SU-DHL-6 (cell line): ENCODE data around the gene MSL3B.

Experiments used
- EZH2phosphoT487 ChIP-seq: fragments of 200-600 bp; sonication (generic), shearing (Covaris generic); conservative IDR thresholded peaks from 2 replicates; pipeline ENCODE4 v1.6.1; 2018; ENCODE audit warnings: mild to moderate bottlenecking, antibody characterized with exemption, low read length, moderate library complexity, mixed read lengths
- TF ChIP-seq, protein P1 (sequence below): fragments of 200-600 bp; sonication (generic); IDR thresholded peaks from one replicate; pipeline ENCODE4 v1.5.1; 2017; ENCODE audit warnings: antibody characterized with exemption, mild to moderate bottlenecking, low read length, moderate library complexity; ENCODE audit not compliant: insufficient read depth, poor library complexity, severe bottlenecking

DNA sequence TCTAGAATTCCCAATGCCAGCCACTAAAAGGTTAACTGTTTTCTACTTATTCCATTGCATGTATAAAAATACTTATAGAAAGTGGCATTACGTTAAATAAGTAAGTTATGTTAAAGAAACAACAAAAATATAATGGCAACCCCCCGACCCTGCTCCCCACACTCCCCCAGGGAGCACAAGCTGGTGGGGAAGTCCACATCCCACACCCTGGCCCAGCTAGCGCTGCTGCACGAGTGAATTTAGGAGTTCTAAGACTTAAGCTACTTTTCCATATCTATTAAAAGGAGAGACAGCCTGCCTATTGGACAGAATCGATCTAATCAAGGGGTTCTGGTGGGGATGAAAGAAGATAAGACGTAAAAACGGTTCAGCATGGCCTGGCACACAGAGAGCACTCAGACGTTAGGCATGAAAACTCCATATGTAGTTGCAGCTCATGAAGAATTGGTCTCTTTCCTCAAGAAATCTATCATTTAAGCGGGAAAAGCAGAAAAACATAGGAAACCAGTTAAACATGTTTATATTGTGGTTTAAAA lies 30.4 kb downstream of the MSL3B start:
- TF ChIP-seq EZH2phosphoT487: no peak
- TF ChIP-seq, protein P1, sequence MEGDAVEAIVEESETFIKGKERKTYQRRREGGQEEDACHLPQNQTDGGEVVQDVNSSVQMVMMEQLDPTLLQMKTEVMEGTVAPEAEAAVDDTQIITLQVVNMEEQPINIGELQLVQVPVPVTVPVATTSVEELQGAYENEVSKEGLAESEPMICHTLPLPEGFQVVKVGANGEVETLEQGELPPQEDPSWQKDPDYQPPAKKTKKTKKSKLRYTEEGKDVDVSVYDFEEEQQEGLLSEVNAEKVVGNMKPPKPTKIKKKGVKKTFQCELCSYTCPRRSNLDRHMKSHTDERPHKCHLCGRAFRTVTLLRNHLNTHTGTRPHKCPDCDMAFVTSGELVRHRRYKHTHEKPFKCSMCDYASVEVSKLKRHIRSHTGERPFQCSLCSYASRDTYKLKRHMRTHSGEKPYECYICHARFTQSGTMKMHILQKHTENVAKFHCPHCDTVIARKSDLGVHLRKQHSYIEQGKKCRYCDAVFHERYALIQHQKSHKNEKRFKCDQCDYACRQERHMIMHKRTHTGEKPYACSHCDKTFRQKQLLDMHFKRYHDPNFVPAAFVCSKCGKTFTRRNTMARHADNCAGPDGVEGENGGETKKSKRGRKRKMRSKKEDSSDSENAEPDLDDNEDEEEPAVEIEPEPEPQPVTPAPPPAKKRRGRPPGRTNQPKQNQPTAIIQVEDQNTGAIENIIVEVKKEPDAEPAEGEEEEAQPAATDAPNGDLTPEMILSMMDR: no peak
